Measurements from ENCODE around the gene LARGE2. TPM values are rescaled to one million over a fixed set of nuclear protein-coding genes. Genes with fewer than 3 reads are reported as not detected.

The LARGE2 gene
- total and polyA plus RNA-seq, 2 of the 13 experiments (the other 11 are each of a cell fraction or from before 2014, with no cell fraction given), result 8.5 to 21.6 TPM

DNA sequence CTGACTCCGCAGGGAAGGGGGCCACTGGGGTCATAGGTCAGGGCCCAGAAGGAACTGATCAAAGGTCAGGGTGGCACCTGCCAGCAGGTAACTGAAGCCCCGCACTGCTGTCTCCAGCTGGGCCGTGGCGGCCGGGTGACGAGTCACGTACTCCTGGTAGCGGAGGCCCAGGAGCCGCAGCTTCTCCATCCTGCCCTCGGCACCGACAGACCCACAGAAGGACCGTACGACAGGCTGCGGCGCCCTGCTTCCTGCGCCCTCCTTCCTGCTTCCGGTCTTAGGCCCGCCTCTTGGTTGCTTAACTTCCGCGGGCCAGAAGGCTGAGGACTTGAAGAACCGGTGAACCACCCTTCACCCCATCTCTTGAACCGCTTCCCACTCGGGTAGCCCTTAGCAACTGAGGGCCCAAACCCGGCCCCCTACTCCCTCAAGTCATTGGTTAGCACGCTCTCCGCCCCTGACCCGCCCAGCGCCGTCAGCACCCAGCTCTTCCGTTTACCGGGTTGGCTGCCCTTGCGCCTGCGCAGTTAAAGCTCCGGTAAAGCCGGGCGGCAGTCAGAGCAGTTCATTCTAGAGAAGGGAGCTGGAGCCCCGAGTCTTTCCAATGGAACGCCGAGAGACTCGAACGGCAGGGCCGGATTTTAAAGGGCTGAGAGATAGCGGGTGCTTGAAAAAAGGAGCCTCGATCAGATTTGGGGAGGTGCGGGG, 4.7 kb upstream of the LARGE2 start, which contains the start of gene PEX16 (continued):
- TF ChIP-seq, protein P1, sequence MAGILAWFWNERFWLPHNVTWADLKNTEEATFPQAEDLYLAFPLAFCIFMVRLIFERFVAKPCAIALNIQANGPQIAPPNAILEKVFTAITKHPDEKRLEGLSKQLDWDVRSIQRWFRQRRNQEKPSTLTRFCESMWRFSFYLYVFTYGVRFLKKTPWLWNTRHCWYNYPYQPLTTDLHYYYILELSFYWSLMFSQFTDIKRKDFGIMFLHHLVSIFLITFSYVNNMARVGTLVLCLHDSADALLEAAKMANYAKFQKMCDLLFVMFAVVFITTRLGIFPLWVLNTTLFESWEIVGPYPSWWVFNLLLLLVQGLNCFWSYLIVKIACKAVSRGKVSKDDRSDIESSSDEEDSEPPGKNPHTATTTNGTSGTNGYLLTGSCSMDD (CRISPR knock-in tag; IDR thresholded peaks at IDR 0.05), result no peak
- TF ChIP-seq HDAC1 (CRISPR knock-in tag; IDR thresholded peaks at IDR 0.05), result peak; percentile 43; the same call in 1 of the 2 replicates
- TF ChIP-seq ZNF343 (CRISPR knock-in tag; IDR thresholded peaks at IDR 0.05), result 0 out of 2 replicates have a peak, but pooled peaks have one; percentile 53
- no peak for TF ChIP-seq LCORL (IDR thresholded peaks at IDR 0.05)
- TF ChIP-seq LCORL (CRISPR knock-in tag; IDR thresholded peaks at IDR 0.05), result peak; percentile 48; the same call in 1 of the 2 replicates
- peak; percentile 79 for TF ChIP-seq POLR2G (IDR thresholded peaks at IDR 0.05; ENCODE audit: low read depth, low read length)
- no peak for TF ChIP-seq ZKSCAN1 (IDR thresholded peaks at IDR 0.05; ENCODE audit: low read length)
- no peak for TF ChIP-seq HHEX (CRISPR knock-in tag; IDR thresholded peaks at IDR 0.05)
- TF ChIP-seq, protein P2, sequence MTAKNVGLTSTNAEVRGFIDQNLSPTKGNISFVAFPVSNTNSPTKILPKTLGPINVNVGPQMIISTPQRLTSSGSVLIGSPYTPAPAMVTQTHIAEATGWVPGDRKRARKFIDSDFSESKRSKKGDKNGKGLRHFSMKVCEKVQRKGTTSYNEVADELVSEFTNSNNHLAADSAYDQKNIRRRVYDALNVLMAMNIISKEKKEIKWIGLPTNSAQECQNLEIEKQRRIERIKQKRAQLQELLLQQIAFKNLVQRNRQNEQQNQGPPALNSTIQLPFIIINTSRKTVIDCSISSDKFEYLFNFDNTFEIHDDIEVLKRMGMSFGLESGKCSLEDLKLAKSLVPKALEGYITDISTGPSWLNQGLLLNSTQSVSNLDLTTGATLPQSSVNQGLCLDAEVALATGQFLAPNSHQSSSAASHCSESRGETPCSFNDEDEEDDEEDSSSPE (CRISPR knock-in tag; IDR thresholded peaks at IDR 0.05), result peak; percentile 60; the same call in 1 of the 2 replicates
- no peak for TF ChIP-seq ZNF260 (CRISPR knock-in tag; IDR thresholded peaks at IDR 0.05; ENCODE audit: borderline replicate concordance, low read depth)
- TF ChIP-seq MTF1 (CRISPR knock-in tag; IDR thresholded peaks at IDR 0.05), result no peak
- TF ChIP-seq ETV6 (CRISPR knock-in tag; conservative IDR thresholded peaks at IDR 0.05), result peak; percentile 26; the same call in 1 of the 2 replicates
- peak; percentile 86 for TF ChIP-seq ZNF510 (CRISPR knock-in tag; IDR thresholded peaks at IDR 0.05; ENCODE audit: low read depth)
- peak; percentile 61 for TF ChIP-seq SALL1 (CRISPR knock-in tag; IDR thresholded peaks at IDR 0.05)
- TF ChIP-seq HOXA5 (CRISPR knock-in tag; IDR thresholded peaks at IDR 0.05), result peak; percentile 65; the same call in 1 of the 2 replicates
- TF ChIP-seq ZNF792 (CRISPR knock-in tag; IDR thresholded peaks at IDR 0.05), result 0 out of 2 replicates have a peak, but pooled peaks have one; percentile 15
- TF ChIP-seq, protein P3, sequence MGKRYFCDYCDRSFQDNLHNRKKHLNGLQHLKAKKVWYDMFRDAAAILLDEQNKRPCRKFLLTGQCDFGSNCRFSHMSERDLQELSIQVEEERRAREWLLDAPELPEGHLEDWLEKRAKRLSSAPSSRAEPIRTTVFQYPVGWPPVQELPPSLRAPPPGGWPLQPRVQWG (CRISPR knock-in tag; IDR thresholded peaks at IDR 0.05; ENCODE audit: borderline replicate concordance, low read depth), result no peak
- TF ChIP-seq, protein P4, sequence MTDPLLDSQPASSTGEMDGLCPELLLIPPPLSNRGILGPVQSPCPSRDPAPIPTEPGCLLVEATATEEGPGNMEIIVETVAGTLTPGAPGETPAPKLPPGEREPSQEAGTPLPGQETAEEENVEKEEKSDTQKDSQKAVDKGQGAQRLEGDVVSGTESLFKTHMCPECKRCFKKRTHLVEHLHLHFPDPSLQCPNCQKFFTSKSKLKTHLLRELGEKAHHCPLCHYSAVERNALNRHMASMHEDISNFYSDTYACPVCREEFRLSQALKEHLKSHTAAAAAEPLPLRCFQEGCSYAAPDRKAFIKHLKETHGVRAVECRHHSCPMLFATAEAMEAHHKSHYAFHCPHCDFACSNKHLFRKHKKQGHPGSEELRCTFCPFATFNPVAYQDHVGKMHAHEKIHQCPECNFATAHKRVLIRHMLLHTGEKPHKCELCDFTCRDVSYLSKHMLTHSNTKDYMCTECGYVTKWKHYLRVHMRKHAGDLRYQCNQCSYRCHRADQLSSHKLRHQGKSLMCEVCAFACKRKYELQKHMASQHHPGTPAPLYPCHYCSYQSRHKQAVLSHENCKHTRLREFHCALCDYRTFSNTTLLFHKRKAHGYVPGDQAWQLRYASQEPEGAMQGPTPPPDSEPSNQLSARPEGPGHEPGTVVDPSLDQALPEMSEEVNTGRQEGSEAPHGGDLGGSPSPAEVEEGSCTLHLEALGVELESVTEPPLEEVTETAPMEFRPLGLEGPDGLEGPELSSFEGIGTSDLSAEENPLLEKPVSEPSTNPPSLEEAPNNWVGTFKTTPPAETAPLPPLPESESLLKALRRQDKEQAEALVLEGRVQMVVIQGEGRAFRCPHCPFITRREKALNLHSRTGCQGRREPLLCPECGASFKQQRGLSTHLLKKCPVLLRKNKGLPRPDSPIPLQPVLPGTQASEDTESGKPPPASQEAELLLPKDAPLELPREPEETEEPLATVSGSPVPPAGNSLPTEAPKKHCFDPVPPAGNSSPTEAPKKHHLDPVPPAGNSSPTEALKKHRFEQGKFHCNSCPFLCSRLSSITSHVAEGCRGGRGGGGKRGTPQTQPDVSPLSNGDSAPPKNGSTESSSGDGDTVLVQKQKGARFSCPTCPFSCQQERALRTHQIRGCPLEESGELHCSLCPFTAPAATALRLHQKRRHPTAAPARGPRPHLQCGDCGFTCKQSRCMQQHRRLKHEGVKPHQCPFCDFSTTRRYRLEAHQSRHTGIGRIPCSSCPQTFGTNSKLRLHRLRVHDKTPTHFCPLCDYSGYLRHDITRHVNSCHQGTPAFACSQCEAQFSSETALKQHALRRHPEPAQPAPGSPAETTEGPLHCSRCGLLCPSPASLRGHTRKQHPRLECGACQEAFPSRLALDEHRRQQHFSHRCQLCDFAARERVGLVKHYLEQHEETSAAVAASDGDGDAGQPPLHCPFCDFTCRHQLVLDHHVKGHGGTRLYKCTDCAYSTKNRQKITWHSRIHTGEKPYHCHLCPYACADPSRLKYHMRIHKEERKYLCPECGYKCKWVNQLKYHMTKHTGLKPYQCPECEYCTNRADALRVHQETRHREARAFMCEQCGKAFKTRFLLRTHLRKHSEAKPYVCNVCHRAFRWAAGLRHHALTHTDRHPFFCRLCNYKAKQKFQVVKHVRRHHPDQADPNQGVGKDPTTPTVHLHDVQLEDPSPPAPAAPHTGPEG (CRISPR knock-in tag; IDR thresholded peaks at IDR 0.05), result peak; percentile 68; the same call in 1 of the 2 replicates
- 0 out of 2 replicates have a peak, but pooled peaks have one; percentile 51 for TF ChIP-seq IRX3 (CRISPR knock-in tag; IDR thresholded peaks at IDR 0.05; ENCODE audit: borderline replicate concordance, low read depth)

Data from HepG2 (cell line).